Measurements from ENCODE around the gene RAB7A. TPM values are rescaled to one million over a fixed set of nuclear protein-coding genes. Genes with fewer than 3 reads are reported as not detected.

The RAB7A gene
- total and polyA plus RNA-seq, 2 of the 4 experiments (the other 2 are of a cell fraction), result 57.0 to 240 TPM

- ChIA-PET POLR2A (ENCODE audit: unreplicated experiment) (no interaction called here), CTCF (interaction anchor here (0.5 kb wide), 1 partner anchor 170 kb away, joined by 4 read pairs; no protein-coding TSS in a partner anchor)
- H2BK15ac ChIP-seq (ENCODE audit: low read depth, low read length), result no peak overlapping the region
- no peak overlapping the region for H4K5ac ChIP-seq (ENCODE audit: low read depth, low read length)
- no TSS peak for BruUV-seq (replicated peaks)
- no peak overlapping the region for H3K27ac ChIP-seq (ENCODE audit: insufficient read depth, low read length)
- H3K23ac ChIP-seq (ENCODE audit: low read depth, low read length), result no peak overlapping the region
- no peak overlapping the region for H3K4me2 ChIP-seq (ENCODE audit: low read depth, low read length)
- TF ChIP-seq MXI1 (IDR thresholded peaks at IDR 0.05; ENCODE audit: borderline replicate concordance, low read depth, low read length) (no peak), CEBPB (IDR thresholded peaks at IDR 0.05; ENCODE audit: low read depth, low read length) (no peak), BHLHE40 (IDR thresholded peaks at IDR 0.05; ENCODE audit: low read depth, low read length) (no peak), RCOR1 (IDR thresholded peaks at IDR 0.05; ENCODE audit: insufficient replicate concordance, low read length) (no peak), NFE2L2 (IDR thresholded peaks at IDR 0.05; ENCODE audit: low read depth, low read length) (no peak), RFX5 (IDR thresholded peaks at IDR 0.05; ENCODE audit: low read depth, low read length) (no peak), USF2 (IDR thresholded peaks at IDR 0.05; ENCODE audit: low read depth, low read length) (no peak), RAD21 (IDR thresholded peaks at IDR 0.05; ENCODE audit: low read length) (no peak), CHD1 (IDR thresholded peaks at IDR 0.05; ENCODE audit: low read depth, low read length) (no peak)
- TF ChIP-seq, protein P1, sequence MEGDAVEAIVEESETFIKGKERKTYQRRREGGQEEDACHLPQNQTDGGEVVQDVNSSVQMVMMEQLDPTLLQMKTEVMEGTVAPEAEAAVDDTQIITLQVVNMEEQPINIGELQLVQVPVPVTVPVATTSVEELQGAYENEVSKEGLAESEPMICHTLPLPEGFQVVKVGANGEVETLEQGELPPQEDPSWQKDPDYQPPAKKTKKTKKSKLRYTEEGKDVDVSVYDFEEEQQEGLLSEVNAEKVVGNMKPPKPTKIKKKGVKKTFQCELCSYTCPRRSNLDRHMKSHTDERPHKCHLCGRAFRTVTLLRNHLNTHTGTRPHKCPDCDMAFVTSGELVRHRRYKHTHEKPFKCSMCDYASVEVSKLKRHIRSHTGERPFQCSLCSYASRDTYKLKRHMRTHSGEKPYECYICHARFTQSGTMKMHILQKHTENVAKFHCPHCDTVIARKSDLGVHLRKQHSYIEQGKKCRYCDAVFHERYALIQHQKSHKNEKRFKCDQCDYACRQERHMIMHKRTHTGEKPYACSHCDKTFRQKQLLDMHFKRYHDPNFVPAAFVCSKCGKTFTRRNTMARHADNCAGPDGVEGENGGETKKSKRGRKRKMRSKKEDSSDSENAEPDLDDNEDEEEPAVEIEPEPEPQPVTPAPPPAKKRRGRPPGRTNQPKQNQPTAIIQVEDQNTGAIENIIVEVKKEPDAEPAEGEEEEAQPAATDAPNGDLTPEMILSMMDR (conservative IDR thresholded peaks at IDR 0.05; ENCODE audit: low read depth, low read length), result no peak
- no peak overlapping the region for H3K14ac ChIP-seq (replicated peaks; ENCODE audit: low read depth, low read length)
- no peaks in the 10 kb centered on the region for H4K20me1 ChIP-seq (ENCODE audit: insufficient read depth, low read length)
- no peak overlapping the region for H2BK120ac ChIP-seq (ENCODE audit: low read depth, low read length)
- DNase-seq (no peak), ATAC-seq (ENCODE audit: low read depth) (no peak)
- dilution Hi-C loops (cut with HindIII; ENCODE audit: low sequenced_read_pairs, unreplicated experiment), result no loop called here
- no peak overlapping the region for H3K4ac ChIP-seq (ENCODE audit: low read depth, low read length)
- in situ Hi-C loops (cut with MboI; ENCODE audit: low sequenced_read_pairs), result no loop called here
- no peak overlapping the region for H2AFZ ChIP-seq (replicated peaks; ENCODE audit: low read length, poor library complexity)
- H3K4me1 ChIP-seq (ENCODE audit: control insufficient read depth, insufficient read depth, low read length), result peaks cover 6% of the 10 kb centered on the region; the same call in 1 of the 2 replicates
- no peak overlapping the region for H4K91ac ChIP-seq (ENCODE audit: insufficient read depth, low read depth, low read length)
- H3K18ac ChIP-seq (ENCODE audit: low read depth, low read length), result no peak overlapping the region
- no CpG with 5 or more reads among the region's 6 CpGs for WGBS, 2 experiments (ENCODE audit: extremely low coverage in 2 of 2, insufficient read length in 1 of 2)
- no peak overlapping the region for H3K56ac ChIP-seq (ENCODE audit: extremely low read depth, insufficient read depth, low read length)
- H2AK9ac ChIP-seq (replicated peaks; ENCODE audit: low read depth, low read length, poor library complexity), result no peak overlapping the region
- H3K4me3 ChIP-seq (ENCODE audit: insufficient read depth, low read depth, low read length), result no peak overlapping the region
- H3K79me1 ChIP-seq (ENCODE audit: low read depth in 1 of 2, low read length in 2 of 2), result no peaks in the 10 kb centered on the region
- H4K8ac ChIP-seq (ENCODE audit: low read depth in 2 of 2, low read length in 2 of 2), result no peak overlapping the region
- no peaks in the 10 kb centered on the region for H3K9me3 ChIP-seq (ENCODE audit: control insufficient read depth, insufficient read depth, low read length)
- no peak overlapping the region for H2BK20ac ChIP-seq (ENCODE audit: low read depth, low read length)
- no peak overlapping the region for H2BK5ac ChIP-seq (ENCODE audit: low read depth, low read length, poor library complexity, severe bottlenecking)
- H3K27me3 ChIP-seq (ENCODE audit: control insufficient read depth, insufficient read depth, low read length), result no peaks in the 10 kb centered on the region
- H3K9ac ChIP-seq (ENCODE audit: low read depth, low read length), result no peak overlapping the region
- H3K36me3 ChIP-seq (ENCODE audit: control insufficient read depth, insufficient read depth, low read length), result no peaks in the 10 kb centered on the region
- H3K9me1 ChIP-seq (ENCODE audit: insufficient read depth, low read length), result no peaks in the 10 kb centered on the region
- intact Hi-C loops (cut with micrococcal nuclease), result no loop called here
- H2AK5ac ChIP-seq (ENCODE audit: low read depth, low read length), result no peak overlapping the region
These were observed 118.5 kb downstream of the RAB7A start for GRCh38 chr3:128844502-128844901.
